ENCODE measurements around the gene HTT-AS.

GRCh38 chr4:3046162-3046561 lies 28.2 kb downstream of the HTT-AS start:
- TF ChIP-seq CTCF (IDR thresholded peaks at IDR 0.05; ENCODE audit: poor library complexity) (no peak), EZH2 (IDR thresholded peaks at IDR 0.05; ENCODE audit: borderline replicate concordance) (no peak), EZH2phosphoT487 (IDR thresholded peaks at IDR 0.05; ENCODE audit: low read depth, severe bottlenecking, unreplicated experiment) (no peak)

Measured in hepatocyte (in vitro differentiated cells).